ENCODE data around the gene TRIO.

GRCh38 chr5:14407051-14407450 is 263.9 kb downstream of the TRIO start:
- no peak for TF ChIP-seq CTCF (IDR thresholded peaks at IDR 0.05; ENCODE audit: extremely low read depth in 1 of 2, insufficient read depth in 1 of 2, low read depth in 1 of 2, low read length in 2 of 2)
- TF ChIP-seq EZH2 (IDR thresholded peaks at IDR 0.05; ENCODE audit: borderline replicate concordance, low read depth, low read length, severe bottlenecking): no peak
- no peak for TF ChIP-seq POLR2A (IDR thresholded peaks at IDR 0.05; ENCODE audit: low read depth, low read length)
- no peak for TF ChIP-seq POLR2AphosphoS5 (IDR thresholded peaks at IDR 0.05; ENCODE audit: insufficient read depth, low read depth, low read length)
- no peak for TF ChIP-seq JUN (IDR thresholded peaks at IDR 0.05; ENCODE audit: borderline replicate concordance, insufficient read depth, insufficient read length, low read depth)
- no peak for TF ChIP-seq MYC (IDR thresholded peaks at IDR 0.05; ENCODE audit: low read depth, low read length)
- no peak for TF ChIP-seq MAX (IDR thresholded peaks at IDR 0.05; ENCODE audit: insufficient read depth, insufficient read length)
- TF ChIP-seq FOS (IDR thresholded peaks at IDR 0.05; ENCODE audit: borderline replicate concordance, insufficient read depth, low read length): no peak
- TF ChIP-seq GATA2 (IDR thresholded peaks at IDR 0.05; ENCODE audit: insufficient read depth, insufficient read length, low read depth, low read length): no peak
